OCI-LY7 (cell line): Measurements from ENCODE around the gene CIAO3.

Source experiments
- CTCF ChIP-seq: fragments of 200-600 bp; sonication (generic); conservative IDR thresholded peaks from 2 replicates; pipeline ENCODE4 v1.5.1; 2014; ENCODE audit warnings: mild to moderate bottlenecking, antibody characterized with exemption, low read length, moderate library complexity, mixed read lengths
- EZH2phosphoT487 ChIP-seq: fragments of 200-600 bp; sonication (generic); IDR thresholded peaks from 2 replicates; pipeline ENCODE4 v1.6.1; 2018; ENCODE audit warnings: low read depth, borderline replicate concordance, mild to moderate bottlenecking, mixed run types, antibody characterized with exemption, low read length, moderate library complexity, mixed read lengths

- TF ChIP-seq CTCF (no peak), EZH2phosphoT487 (no peak)
Observed at GRCh38 chr16:759110-759910, 18.5 kb upstream of the CIAO3 start.
